Thyroid gland (tissue), 4 donors: ENCODE measurements around the gene ABCA2. TPM values are rescaled to one million over a fixed set of nuclear protein-coding genes. Genes with fewer than 3 reads are reported as not detected.

ENCODE experiments used
- DNase-seq, 2 donors: peaks; one replicate each; pipeline ENCODE4 v3.0.0-alpha.2; 2019
- H3K27ac ChIP-seq, 3 donors: fragments of 200-600 bp; sonication (generic); 1 replicate in 2 of 3; 2 replicates in 1 of 3; pipeline ENCODE4 v1.5.1; 2016 to 2019; ENCODE audit warnings: mild to moderate bottlenecking in 1 of 3, moderate library complexity in 1 of 3
- H3K27me3 ChIP-seq: fragments of 200-600 bp; sonication (generic); one replicate; pipeline ENCODE4 v1.5.1; 2019
- H3K36me3 ChIP-seq, 2 donors: fragments of 200-600 bp; sonication (generic); one replicate each; pipeline ENCODE4 v1.5.1; 2016 to 2019
- H3K4me1 ChIP-seq, 2 donors: fragments of 200-600 bp; sonication (generic); one replicate each; pipeline ENCODE4 v1.5.1; 2017 to 2019
- H3K4me3 ChIP-seq, 3 donors: fragments of 200-600 bp; sonication (generic); replicated peaks in 1 of 3; 1 replicate in 2 of 3; 2 replicates in 1 of 3; pipeline ENCODE4 v1.5.1; 2016; ENCODE audit warnings: mild to moderate bottlenecking in 1 of 3
- H3K9me3 ChIP-seq: fragments of 200-600 bp; sonication (generic); one replicate; pipeline ENCODE4 v1.5.1; 2017
- CTCF ChIP-seq, 6 experiments: fragments of 200-600 bp in 3 of 6; fragments of 450-650 bp in 3 of 6; sonication (generic) in 3 of 6; IDR thresholded peaks; one replicate each; pipeline ENCODE4 v1.5.1; 2016 to 2019; ENCODE audit warnings: antibody characterized with exemption in 6 of 6, mild to moderate bottlenecking in 2 of 6, inconsistent platforms in 1 of 6, moderate library complexity in 1 of 6
- POLR2A ChIP-seq, 2 donors: fragments of 450-650 bp; IDR thresholded peaks; one replicate each; pipeline ENCODE4 v1.6.1; 2017; ENCODE audit warnings: antibody characterized with exemption in 2 of 2, mild to moderate bottlenecking in 2 of 2, moderate library complexity in 1 of 2
- WGBS, 2 donors: methylation state at CpG; one replicate each; pipeline ENCODE4 v1.1.5; 2017; 5-methylcytosine and 5-hydroxymethylcytosine counted together
- intact Hi-C: fragments of 100-400 bp; cut with DNase I; formaldehyde crosslinking; loops from one replicate; pipeline ENCODE4 v1.15.1; 2023
- total RNA-seq, 4 donors: library from RNA; depleted of rRNA; stranded (reverse); fragments of >200 nt; gene quantifications; one replicate each; pipeline ENCODE4 v1.2.3, GENCODE V29; 2016

The ABCA2 gene
- total RNA-seq, 4 donors from 2014 or later: 36.8 to 59.7 (median 50.2) TPM

DNA sequence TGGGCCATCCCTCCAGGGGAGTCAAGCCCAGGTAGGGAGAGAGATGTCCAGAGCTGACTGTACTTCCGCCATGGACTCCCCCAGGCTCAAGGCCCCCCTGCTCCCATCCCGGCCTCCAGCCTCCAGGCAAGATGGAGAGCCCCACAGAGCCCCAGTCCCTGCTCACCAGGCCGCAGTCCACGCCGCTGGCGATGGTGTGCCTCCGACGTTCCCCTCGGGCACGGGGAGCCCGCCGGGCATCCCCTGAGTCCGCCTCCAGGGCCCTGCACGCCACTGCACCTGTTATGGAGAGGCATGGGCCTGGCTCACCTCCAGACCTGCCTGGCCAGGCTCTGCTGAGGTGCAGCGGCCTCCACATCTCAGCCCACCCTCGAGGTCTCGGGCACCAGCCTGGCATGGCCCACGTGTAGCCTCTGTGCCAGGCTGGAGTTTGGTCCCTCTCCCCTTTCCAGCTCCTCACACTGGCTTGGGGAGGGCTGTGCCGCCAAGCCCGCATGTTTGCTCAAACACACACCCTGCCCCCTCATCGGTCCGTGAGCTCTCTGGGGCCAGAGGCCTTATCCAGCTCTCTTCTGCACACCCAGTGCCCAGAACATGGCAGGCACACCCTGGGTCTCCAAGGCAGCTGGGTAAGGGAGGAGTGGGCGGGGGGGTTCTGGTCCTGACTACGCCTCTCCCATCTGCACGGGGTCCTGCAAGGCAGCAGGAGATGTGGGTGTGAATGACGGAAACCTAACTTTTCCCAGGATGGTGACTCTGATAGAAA is 38.2 kb upstream of the ABCA2 start:
- H3K27me3 ChIP-seq: no peaks in the 10 kb centered on the region
- TF ChIP-seq POLR2A (IDR thresholded peaks at IDR 0.05): no peak
- no peak for TF ChIP-seq CTCF (IDR thresholded peaks at IDR 0.05)
- H3K4me3 ChIP-seq: no peak overlapping the region
- H3K4me1 ChIP-seq: peaks cover 6 to 13% of the 10 kb centered on the region in 2 donors
- intact Hi-C loops: loop anchor here (5.0 kb wide), 1 partner anchor 279 kb away; no protein-coding TSS in a partner anchor
- DNase-seq: no peak
- no peaks in the 10 kb centered on the region for H3K9me3 ChIP-seq
- no peaks in the 10 kb centered on the region for H3K36me3 ChIP-seq
- 94% methylated on average over 13 to 19 of the region's 26 CpGs for WGBS, 2 donors
- H3K27ac ChIP-seq: no peak overlapping the region

GRCh38 chr9:137065336-137065967 is 37.4 kb upstream of the ABCA2 start:
- 94 to 95% methylated on average over 21 of the region's 23 CpGs for WGBS, 2 donors
- no peaks in the 10 kb centered on the region for H3K9me3 ChIP-seq
- no peaks in the 10 kb centered on the region for H3K36me3 ChIP-seq
- intact Hi-C loops: loop anchor here (5.0 kb wide), 1 partner anchor 278 kb away; no protein-coding TSS in a partner anchor
- TF ChIP-seq CTCF (IDR thresholded peaks at IDR 0.05) (no peak), POLR2A (IDR thresholded peaks at IDR 0.05) (no peak)
- no peak overlapping the region for H3K27ac ChIP-seq
- H3K27me3 ChIP-seq: no peaks in the 10 kb centered on the region
- H3K4me1 ChIP-seq: peaks cover 0 to 6% of the 10 kb centered on the region in 2 donors
- no peak overlapping the region for H3K4me3 ChIP-seq
- DNase-seq: no peak

- no peak for TF ChIP-seq CTCF (IDR thresholded peaks at IDR 0.05)
- TF ChIP-seq POLR2A (IDR thresholded peaks at IDR 0.05): no peak
- H3K36me3 ChIP-seq: no peaks in the 10 kb centered on the region
- 90 to 96% methylated on average over 6 to 9 of the region's 12 CpGs for WGBS, 2 donors
- DNase-seq: no peak
- peaks cover 0 to 6% of the 10 kb centered on the region in 2 donors for H3K4me1 ChIP-seq
- H3K27ac ChIP-seq: no peak overlapping the region
- intact Hi-C loops: loop anchor here (5.0 kb wide), 1 partner anchor 278 kb away; no protein-coding TSS in a partner anchor
- H3K9me3 ChIP-seq: no peaks in the 10 kb centered on the region
- H3K4me3 ChIP-seq: no peak overlapping the region
- H3K27me3 ChIP-seq: no peaks in the 10 kb centered on the region
These were observed 36.8 kb upstream of the ABCA2 start for GRCh38 chr9:137064880-137065164.

DNA sequence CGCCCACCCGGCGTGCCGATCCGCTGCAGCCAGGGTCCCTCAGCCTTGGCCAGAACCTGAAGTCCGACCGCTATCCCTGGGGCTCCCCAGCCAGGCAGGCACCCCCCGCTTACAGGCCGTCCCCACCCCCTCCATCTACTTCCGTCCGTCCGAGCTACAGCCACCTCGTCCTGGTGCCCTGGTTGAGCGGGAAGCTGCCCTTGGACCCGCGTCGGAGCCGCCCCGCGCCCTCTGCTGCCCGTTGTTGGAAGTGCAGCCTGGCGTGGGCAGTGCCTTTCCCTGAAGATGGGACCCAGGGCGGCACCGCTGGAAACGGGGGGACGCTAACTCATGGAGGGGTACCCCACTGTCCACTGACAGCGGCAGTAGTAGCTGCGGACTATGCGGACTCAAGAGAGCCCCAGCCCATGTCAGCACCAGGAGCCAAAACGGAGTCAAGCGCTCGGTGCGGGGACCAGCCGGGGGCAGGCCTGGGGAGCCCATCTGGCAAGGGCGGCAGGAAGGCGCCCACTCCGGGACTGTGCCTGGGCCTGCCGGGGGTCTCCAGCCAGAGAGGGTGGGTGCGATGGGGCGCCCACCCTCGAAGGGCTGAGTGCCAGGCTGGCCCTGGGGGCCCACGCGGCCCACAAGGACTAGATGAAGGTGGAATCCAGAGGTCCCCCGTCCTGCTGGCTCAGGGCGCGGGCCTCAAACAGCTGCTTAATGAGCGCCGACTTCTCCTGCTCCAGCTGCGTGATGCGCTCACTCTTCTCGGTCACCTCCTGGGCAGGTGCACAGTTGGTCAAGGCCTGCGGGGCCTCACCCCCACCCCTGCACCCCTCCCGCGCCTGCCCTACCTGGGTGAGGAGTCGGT is 36.2 kb upstream of the ABCA2 start:
- Histone ChIP-seq H3K27ac (no peak overlapping the region), H3K36me3 (no peaks in the 10 kb centered on the region), H3K4me1 (no peaks in the 10 kb centered on the region), H3K9me3 (no peaks in the 10 kb centered on the region), H3K27me3 (no peaks in the 10 kb centered on the region), H3K4me3 (no peak overlapping the region)
- peak; percentile 56 for DNase-seq
- 73 to 94% methylated on average over 11 to 24 of the region's 55 CpGs for WGBS, 2 donors
- intact Hi-C loops: no loop called here
- TF ChIP-seq CTCF (IDR thresholded peaks at IDR 0.05) (peak; percentile 83 to 99 (median 90)), POLR2A (IDR thresholded peaks at IDR 0.05) (no peak)
